Kasumi-1 (cell line): Measurements from ENCODE around the gene DUSP16.
"Not testable (repeated sequence)": the region's sequence is repeated elsewhere in the genome, so short reads cannot be mapped to it uniquely, and the experiment has no call there.

Source experiments
- DNase-seq, 2 experiments: peaks; one replicate each; lab custom pipeline; 2025; lab: John Stamatoyannopoulos, UW

The DUSP16 gene

GRCh38 chr12:12583510-12584178, 21.0 kb upstream of the DUSP16 start:
- DNase-seq: no peak

DNA sequence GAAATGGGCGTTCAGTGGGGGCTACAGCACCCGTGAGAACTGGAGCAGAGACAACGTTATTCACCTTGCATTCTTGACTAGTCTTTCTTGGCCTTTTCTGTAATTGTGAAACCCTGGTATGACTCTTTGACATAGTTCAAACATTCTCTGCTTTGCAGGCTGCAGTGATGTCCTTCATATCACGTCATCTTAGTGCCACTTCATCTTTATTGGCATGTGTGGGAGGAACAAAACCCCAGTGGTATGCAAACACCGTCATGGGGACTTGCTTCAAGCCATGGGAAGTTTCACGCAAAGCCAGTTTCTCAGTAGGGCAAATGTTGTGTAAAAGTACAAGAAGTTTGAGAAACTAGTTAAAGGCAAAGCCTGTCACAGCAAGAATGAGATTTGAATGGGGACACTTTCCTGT, 20.2 kb upstream of the DUSP16 start:
- DNase-seq: no peak

DNA sequence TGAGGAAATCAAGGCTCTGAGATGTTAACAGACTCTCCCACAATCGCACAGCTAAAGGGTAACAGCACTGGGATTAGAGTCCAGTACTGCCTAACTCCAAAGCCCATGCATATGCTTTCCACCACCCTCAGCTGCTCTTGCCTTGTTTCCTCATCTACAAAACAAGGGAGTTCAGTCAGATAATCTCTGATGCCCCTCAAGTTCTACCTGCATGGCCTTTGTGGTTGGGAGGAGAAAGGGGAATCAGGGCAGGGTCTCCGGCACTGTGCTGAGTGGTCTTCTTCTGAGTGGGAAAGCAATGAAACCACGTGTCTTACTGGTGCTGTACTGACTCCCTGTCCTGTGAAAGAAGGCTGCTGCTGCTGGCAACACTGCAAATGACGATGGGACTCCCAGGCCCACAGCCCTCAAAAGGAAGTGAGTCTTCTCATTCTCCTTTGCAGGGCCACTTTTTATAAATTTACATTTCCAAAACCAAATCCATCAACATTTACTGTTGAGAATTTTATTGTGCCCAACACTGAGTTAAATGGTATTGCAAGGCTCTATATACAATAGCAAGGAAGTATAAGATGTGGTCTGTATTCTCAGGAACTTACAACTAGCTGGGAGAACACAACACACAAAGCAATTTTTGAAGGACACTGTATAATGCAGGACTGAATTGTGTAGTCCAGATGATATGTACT, 19.7 kb upstream of the DUSP16 start:
- no peak for DNase-seq

DNA sequence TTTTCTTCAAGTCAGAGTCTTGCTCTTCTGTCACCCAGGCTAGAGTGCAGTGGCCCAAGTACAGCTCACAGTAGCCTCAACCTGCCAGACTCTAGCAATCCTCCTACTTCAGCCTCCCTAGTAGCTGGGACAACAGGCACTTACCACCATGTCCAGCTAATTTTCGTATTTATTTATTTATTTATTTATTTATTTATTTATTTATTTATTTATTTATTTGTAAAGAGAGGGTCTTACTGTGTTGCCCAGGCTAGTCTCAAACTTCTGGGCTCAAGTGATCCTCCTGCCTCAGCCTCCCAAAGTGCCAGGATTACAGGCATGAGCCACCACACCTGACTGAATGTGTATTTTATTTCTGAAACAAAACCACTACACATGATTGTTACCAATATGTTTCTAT, 18.1 kb upstream of the DUSP16 start:
- not testable (repeated sequence) for DNase-seq

- DNase-seq: no peak
These were observed 15.1 kb upstream of the DUSP16 start for GRCh38 chr12:12577786-12578185.

DNA sequence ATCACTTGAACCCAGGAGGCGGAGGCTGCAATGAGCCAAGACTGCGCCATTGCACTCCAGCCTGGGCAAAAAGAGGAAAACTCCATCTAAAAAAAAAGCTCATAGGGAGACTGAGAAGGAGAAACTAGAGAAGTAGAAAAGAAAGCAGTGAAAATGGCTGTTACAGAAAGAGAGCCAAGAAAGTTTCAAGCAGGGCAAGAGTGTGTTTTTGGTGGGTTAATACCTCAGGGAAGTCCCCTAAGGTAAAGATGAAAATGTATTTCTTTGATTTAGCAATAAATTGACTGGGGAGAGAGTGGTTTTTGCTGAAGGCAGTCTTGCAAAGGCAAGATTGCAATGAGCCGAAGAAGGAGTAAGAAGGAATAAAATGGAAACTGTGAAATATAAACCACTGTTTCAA, 10.0 kb upstream of the DUSP16 start:
- DNase-seq: no peak

DNA sequence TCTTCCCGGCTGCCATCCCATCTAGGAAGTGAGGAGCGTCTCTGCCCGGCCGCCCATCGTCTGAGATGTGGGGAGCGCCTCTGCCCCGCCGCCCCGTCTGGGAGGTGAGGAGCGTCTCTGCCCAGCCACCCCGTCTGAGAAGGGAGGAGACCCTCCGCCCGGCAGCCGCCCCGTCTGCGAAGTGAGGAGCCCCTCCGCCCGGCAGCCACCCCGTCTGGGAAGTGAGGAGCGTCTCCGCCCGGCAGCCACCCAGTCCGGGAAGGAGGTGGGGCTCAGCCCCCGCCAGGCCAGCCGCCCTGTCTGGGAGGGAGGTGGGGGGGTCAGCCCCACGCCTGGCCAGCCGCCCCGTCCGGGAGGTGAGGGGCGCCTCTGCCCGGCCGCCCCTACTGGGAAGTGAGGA, 3.3 kb upstream of the DUSP16 start:
- not testable (repeated sequence) for DNase-seq

GRCh38 chr12:12564911-12565310, 2.2 kb upstream of the DUSP16 start:
- DNase-seq: no peak

DNA sequence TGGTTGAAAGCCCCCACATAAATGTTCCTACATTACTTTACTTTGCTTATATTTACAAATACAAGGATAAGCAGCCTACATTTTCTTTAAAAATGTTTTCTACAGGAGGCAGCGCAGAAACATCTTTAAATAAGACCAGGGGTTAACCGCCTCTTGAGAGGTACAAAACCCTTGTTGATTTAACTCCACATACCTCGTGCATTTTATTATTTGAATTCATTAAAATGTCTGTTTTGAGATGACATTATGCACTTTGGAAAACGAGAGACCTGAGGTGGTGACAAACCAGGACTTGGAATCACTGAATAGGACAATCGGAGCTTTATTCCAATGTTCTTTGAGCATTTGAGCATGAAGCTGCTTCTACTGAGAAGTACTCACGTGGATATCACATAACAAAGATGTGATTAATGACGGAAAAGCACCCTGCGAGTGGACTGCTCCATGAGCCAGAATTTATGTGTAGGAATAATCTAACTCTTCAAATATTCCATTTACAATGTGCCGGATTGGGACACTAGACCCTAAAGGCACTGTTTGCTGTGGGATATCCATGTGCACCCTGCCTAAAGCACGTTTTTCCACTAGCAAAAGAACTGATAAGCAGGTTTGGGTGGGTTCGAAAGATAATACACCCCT, 746 bp upstream of the DUSP16 start:
- no peak for DNase-seq

GRCh38 chr12:12562016-12562483, 613 bp downstream of the DUSP16 start:
- no peak for DNase-seq

DNA sequence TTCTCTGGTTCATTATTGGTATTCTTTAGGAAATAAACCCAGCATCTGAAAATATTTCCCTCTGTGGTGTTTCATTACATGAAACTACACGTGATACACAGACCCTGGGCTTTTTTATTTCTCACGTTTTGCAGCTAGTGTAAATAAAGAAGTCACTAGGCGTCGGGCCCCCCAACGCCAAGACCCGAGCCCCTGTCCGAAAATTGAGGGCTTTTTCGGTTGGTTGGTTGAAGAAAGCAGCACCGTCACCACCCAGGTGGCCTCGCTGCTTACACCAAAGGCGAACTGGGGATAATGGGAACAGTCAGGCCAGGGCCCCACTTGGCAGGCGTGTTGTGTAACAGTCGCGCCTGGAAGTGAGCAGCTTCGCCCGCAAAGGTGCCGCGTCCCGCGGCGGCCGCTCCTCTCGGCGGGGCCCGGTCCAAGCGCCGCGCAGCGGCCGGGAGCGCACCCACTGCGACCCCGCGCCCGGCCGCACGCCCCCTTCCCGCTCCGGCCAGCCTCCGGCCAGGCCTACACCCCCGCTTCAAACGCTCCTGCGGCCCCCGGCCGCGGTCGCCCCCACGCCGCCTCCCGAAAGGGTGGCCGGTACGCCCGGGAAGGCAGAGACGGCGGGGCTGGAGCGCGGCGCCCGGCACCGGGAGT, 1.2 kb downstream of the DUSP16 start:
- DNase-seq: no peak

GRCh38 chr12:12560587-12561370, 1.9 kb downstream of the DUSP16 start:
- peak; percentile 12 to 34 for DNase-seq

- no peak for DNase-seq
These were observed 2.9 kb downstream of the DUSP16 start for GRCh38 chr12:12559719-12560296.

DNA sequence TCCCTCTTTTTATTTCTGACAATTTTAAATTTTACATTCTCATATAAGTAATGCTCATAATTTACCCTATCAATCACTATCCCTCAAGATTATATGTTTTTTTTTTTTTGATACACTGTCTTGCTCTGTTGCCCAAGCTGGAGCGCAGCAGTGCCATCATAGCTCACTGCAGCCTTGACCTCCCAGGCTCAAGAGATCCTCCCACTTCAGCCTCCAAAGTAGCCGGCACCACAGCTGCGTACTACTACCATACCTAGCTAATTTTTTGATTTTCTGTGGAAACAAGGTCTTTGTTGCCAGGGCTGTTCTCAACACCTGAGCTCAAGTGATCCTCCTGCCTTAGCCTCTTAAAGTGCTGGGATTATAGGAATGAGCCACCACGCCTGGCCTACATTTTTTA, 4.4 kb downstream of the DUSP16 start:
- no peak for DNase-seq

DNA sequence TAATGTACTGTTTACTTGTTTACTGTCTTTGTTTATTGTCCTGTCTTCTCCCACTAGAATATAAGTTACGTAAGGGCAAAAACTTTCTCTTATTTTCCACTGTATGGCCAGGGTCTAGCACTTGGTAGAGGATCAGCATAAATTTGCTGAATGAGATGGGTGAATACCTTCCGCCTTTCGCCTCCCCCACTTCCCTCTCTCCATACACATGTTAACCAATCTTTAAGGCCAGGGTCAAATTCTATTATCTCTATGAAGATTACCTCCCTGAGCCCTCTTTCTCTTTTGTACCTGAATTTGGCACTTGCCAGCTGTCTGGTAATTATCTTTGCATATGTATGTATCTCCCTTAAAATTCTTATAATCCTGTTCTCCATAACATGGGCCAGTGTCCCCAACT, 4.9 kb downstream of the DUSP16 start:
- no peak for DNase-seq

GRCh38 chr12:12555656-12556055, 7.0 kb downstream of the DUSP16 start:
- DNase-seq: no peak

- DNase-seq: no peak
These were observed 9.4 kb downstream of the DUSP16 start for GRCh38 chr12:12553208-12553785.

GRCh38 chr12:12551115-12551514, 11.5 kb downstream of the DUSP16 start:
- DNase-seq: no peak

DNA sequence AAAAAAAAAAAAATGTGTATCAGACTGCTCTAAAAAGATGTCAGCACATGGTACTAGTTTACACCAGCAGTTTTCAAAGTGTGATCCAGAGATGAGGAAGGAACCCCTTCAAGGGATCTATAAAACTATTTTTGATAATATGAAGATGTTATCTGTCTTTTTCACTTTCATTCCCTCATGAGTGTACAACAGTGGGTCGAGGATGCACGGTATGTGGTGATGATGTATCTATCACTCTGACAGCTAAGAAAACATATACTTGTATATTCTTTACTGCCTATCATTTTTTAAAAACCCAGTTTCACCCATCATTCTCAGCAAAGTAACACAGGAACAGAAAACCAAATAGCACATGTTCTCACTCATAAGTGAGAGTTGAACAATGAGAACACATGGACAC, 12.4 kb downstream of the DUSP16 start:
- no peak for DNase-seq

DNA sequence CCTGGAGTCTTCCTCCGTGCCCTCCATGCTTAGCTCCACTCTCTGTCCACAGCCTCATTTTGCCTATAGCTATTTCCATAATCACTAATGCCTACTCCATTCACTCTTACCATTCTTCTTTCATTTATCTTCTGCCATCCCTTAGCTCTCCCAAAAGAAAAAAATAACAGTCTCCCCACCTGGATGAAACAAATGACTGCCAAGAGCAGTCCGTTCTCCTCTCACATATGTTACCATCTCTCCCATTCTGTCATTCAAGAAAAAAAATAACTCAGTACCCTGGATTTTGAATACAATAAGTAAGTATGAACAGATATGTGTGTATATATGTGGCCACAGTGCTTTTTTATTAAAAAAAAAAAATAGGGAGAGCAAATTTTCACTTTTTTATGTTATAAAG, 13.2 kb downstream of the DUSP16 start:
- DNase-seq: no peak

GRCh38 chr12:12548713-12549112, 13.9 kb downstream of the DUSP16 start:
- no peak for DNase-seq
